ENCODE data around the gene MRPS34.

The MRPS34 gene

GRCh38 chr16:1794221-1794871 lies 21.4 kb upstream of the MRPS34 start:
- no peak for DNase-seq (ENCODE audit: low spot score)

- DNase-seq (ENCODE audit: low spot score) = no peak
Measured at GRCh38 chr16:1793578-1794220, 20.8 kb upstream of the MRPS34 start, which contains the start of gene IGFALS. Gene IGFALS, minus strand, starts transcription at chr16:1793705. Its CDS starts 53 bp downstream, at chr16:1793652.

GRCh38 chr16:1792836-1793577 lies 20.1 kb upstream of the MRPS34 start:
- no peak for DNase-seq (ENCODE audit: low spot score)

- no peak for DNase-seq (ENCODE audit: low spot score)
Measured at GRCh38 chr16:1791943-1792812, 19.2 kb upstream of the MRPS34 start.

GRCh38 chr16:1791256-1791942 lies 18.5 kb upstream of the MRPS34 start:
- no peak for DNase-seq (ENCODE audit: low spot score)

- no peak for DNase-seq (ENCODE audit: low spot score)
Measured at GRCh38 chr16:1790611-1791255, 17.8 kb upstream of the MRPS34 start.

- no peak for DNase-seq (ENCODE audit: low spot score)
Measured at GRCh38 chr16:1790261-1790610, 17.3 kb upstream of the MRPS34 start.

- no peak for DNase-seq (ENCODE audit: low spot score)
Measured at GRCh38 chr16:1789643-1790045, 16.7 kb upstream of the MRPS34 start.

- DNase-seq (ENCODE audit: low spot score) = no peak
Measured at GRCh38 chr16:1788708-1789100, 15.8 kb upstream of the MRPS34 start.

- no peak for DNase-seq (ENCODE audit: low spot score)
Measured at GRCh38 chr16:1788095-1788707, 15.3 kb upstream of the MRPS34 start.

- no peak for DNase-seq (ENCODE audit: low spot score)
Measured at GRCh38 chr16:1787322-1788094, 14.6 kb upstream of the MRPS34 start.

GRCh38 chr16:1787056-1787321 lies 14.1 kb upstream of the MRPS34 start:
- no peak for DNase-seq (ENCODE audit: low spot score)

- DNase-seq (ENCODE audit: low spot score) = no peak
Measured at GRCh38 chr16:1786242-1787055, 13.5 kb upstream of the MRPS34 start.

- DNase-seq (ENCODE audit: low spot score) = no peak
Measured at GRCh38 chr16:1785846-1786170, 12.9 kb upstream of the MRPS34 start.

GRCh38 chr16:1784977-1785845 lies 12.3 kb upstream of the MRPS34 start:
- no peak for DNase-seq (ENCODE audit: low spot score)

- peak; percentile 100 for DNase-seq (ENCODE audit: low spot score)
Measured at GRCh38 chr16:1782408-1783264, 9.7 kb upstream of the MRPS34 start, which contains the start of the genes NUBP2 and SPSB3. Gene NUBP2, plus strand, starts transcription at chr16:1782960. Its CDS starts 61 bp downstream, at chr16:1783021. Gene SPSB3, minus strand, starts transcription at chr16:1782571. Its CDS starts 1,088 bp downstream, at chr16:1781483.

- no peak for DNase-seq (ENCODE audit: low spot score)
Measured at GRCh38 chr16:1781758-1782407, 8.9 kb upstream of the MRPS34 start.

Data from kidney capillary endothelial cell (primary cell).